Lower leg skin (tissue), 4 donors: ENCODE data around the gene TLL1. TPM values are rescaled to one million over a fixed set of nuclear protein-coding genes. Genes with fewer than 3 reads are reported as not detected.
A peak's percentile ranks its signal among the peaks of the same experiment; 100 is the strongest.

Experiments
- DNase-seq, 2 donors: peaks; one replicate each; pipeline ENCODE4 v3.0.0-alpha.2; 2019; ENCODE audit warnings: low spot score in 2 of 2
- H3K4me3 ChIP-seq: fragments of 200-600 bp; sonication (generic); 2 replicates; pipeline ENCODE4 v1.5.1; 2017; ENCODE audit warnings: mild to moderate bottlenecking, low read depth; ENCODE audit not compliant: poor library complexity, severe bottlenecking
- POLR2A ChIP-seq, 2 donors: fragments of 450-650 bp; IDR thresholded peaks; one replicate each; pipeline ENCODE4 v1.6.1; 2016 to 2017; ENCODE audit warnings: antibody characterized with exemption in 2 of 2, mild to moderate bottlenecking in 1 of 2, moderate library complexity in 1 of 2
- WGBS, 2 donors: methylation state at CpG; one replicate each; pipeline ENCODE4 v1.1.5; 2018; 5-methylcytosine and 5-hydroxymethylcytosine counted together
- intact Hi-C: fragments of 100-400 bp; cut with DNase I; formaldehyde crosslinking; loops from one replicate; pipeline ENCODE4 v1.15.0; 2023; ENCODE audit warnings: low total_unique reads
- total RNA-seq, 4 donors: library from RNA; depleted of rRNA; stranded (reverse); fragments of >200 nt; gene quantifications; one replicate each; pipeline ENCODE4 v1.1.0, GENCODE V29; 2016
- TF ChIP-seq, protein P1 (sequence below), 3 donors: fragments of 450-650 bp; IDR thresholded peaks; one replicate each; pipeline ENCODE4 v1.5.1; 2016; ENCODE audit warnings: antibody characterized with exemption in 3 of 3, mild to moderate bottlenecking in 3 of 3, moderate library complexity in 2 of 3

Gene TLL1
- total RNA-seq, 4 donors from 2014 or later = 1.8 to 10.5 (median 4.7) TPM

DNA sequence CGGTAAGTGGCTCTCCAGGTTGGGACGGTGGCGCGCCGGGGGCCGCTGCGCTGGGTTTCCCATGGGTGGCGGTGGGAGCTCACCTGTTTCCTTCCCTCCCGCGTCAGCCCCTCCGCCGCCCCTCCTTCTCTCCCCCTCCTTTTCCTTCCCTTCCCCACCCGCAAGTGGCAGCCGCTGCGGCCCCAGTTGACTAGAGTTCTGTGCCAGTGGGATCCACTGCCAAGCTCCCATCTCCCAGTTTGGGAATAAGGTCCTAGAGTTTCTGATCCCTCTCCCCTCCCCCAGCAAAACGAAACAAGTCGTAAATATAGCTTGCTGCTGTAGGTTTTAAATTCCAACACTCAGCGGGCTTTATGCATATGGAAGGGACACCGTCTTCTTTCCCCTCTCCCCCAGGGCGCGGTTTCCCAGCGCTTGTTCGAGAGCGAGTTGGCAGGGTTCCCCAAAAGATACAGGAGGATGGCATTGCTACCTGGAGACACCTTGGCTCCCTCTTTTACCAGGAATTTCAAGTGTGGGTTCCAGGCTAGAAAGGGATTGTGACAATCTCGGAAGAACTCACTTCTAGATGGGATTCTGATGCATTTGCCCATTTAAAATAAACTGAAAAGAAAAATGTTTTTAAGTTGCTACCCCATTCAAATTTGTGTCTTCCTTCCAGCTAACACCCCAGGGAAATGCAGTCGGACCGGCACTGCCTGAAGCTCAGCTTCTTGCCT is 1.2 kb downstream of the TLL1 start:
- peak; percentile 19 to 85 for DNase-seq
- peak overlapping the region; percentile 29 for H3K4me3 ChIP-seq
- WGBS, 2 donors = 1 to 3% methylated on average over 27 of the region's 27 CpGs
- TF ChIP-seq, protein P1, sequence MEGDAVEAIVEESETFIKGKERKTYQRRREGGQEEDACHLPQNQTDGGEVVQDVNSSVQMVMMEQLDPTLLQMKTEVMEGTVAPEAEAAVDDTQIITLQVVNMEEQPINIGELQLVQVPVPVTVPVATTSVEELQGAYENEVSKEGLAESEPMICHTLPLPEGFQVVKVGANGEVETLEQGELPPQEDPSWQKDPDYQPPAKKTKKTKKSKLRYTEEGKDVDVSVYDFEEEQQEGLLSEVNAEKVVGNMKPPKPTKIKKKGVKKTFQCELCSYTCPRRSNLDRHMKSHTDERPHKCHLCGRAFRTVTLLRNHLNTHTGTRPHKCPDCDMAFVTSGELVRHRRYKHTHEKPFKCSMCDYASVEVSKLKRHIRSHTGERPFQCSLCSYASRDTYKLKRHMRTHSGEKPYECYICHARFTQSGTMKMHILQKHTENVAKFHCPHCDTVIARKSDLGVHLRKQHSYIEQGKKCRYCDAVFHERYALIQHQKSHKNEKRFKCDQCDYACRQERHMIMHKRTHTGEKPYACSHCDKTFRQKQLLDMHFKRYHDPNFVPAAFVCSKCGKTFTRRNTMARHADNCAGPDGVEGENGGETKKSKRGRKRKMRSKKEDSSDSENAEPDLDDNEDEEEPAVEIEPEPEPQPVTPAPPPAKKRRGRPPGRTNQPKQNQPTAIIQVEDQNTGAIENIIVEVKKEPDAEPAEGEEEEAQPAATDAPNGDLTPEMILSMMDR (IDR thresholded peaks at IDR 0.05) = no peak
- TF ChIP-seq POLR2A (IDR thresholded peaks at IDR 0.05) = no peak
- intact Hi-C loops = no loop called here

DNA sequence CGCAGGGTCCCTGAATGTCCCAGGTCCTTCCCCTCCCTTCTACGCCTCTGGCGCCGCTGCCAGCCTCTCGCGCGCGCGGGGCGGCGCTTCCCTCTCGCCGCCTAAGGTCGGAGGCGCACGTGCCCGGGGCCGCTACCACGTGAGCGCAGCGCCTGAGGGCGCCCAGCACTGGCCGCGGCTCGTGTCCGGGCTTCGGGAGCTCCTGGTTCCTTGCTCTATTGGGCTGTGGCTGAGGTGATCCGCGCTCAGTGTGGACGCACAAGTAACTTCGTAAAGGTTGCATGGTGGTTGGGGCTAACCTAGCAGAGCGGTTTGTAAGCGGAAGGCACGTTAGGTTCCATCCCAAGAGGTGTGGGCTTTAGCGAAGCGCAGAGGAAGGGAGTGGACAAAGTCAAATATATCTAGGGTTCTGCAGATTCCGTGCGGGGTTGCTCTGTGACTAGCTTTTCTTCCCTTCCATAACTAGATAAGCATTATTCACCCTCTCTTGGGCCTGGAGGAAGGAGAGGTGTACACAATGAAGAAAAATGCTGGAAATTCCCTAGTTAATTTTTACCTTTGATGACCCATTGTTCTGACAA is 1.8 kb downstream of the TLL1 start:
- TF ChIP-seq POLR2A (IDR thresholded peaks at IDR 0.05) = no peak
- TF ChIP-seq, protein P1 (IDR thresholded peaks at IDR 0.05) = no peak
- intact Hi-C loops = no loop called here
- peak overlapping the region; percentile 29 for H3K4me3 ChIP-seq
- WGBS, 2 donors = 11 to 14% methylated on average over 29 to 38 of the region's 38 CpGs
- peak; percentile 22 to 85 for DNase-seq

DNA sequence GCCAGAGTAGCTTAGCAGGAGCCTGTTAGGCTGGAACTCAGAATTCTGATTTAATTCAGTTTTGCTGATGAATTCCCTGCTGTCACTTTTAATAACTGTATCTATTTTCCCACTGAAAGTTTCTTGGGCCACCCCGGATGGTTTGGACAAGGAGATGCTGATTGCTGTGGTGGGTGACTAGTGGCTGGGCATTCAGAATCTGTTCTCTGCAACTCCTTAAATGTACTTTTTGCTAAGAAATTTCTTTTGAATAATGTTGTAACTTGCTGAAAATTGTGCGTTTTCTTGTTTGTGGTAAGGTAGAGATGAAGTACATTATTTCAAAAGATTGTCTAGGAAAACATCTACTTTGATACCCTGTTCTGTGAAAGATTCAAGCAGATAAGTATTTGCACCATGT is 2.4 kb downstream of the TLL1 start:
- TF ChIP-seq POLR2A (IDR thresholded peaks at IDR 0.05) = no peak
- TF ChIP-seq, protein P1 (IDR thresholded peaks at IDR 0.05) = no peak
- intact Hi-C loops = no loop called here
- 84 to 85% methylated on average over 2 of the region's 2 CpGs for WGBS, 2 donors
- DNase-seq = no peak
- H3K4me3 ChIP-seq = no peak overlapping the region

DNA sequence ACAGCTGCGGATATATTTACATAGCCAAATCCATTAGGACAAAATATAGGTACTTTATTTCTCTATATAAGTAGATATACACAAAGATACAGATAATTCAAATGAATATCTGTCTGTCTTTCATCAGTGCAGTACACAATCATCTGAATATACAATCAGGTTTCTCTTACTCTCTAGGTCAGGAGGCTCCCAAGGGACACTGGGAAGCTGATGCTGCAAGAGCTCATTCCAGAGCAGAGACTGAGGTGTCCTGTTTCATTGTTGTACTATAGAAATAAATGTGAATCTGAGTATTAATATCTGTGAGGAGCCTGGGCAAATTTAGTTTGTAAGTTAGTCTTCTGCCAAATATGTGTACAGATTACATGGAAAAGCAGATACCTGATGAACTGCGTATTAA is 4.2 kb downstream of the TLL1 start:
- intact Hi-C loops = no loop called here
- TF ChIP-seq, protein P1 (IDR thresholded peaks at IDR 0.05) = no peak
- no peak for TF ChIP-seq POLR2A (IDR thresholded peaks at IDR 0.05)
- no peak overlapping the region for H3K4me3 ChIP-seq
- 92 to 93% methylated on average over 2 of the region's 2 CpGs for WGBS, 2 donors
- DNase-seq = no peak

DNA sequence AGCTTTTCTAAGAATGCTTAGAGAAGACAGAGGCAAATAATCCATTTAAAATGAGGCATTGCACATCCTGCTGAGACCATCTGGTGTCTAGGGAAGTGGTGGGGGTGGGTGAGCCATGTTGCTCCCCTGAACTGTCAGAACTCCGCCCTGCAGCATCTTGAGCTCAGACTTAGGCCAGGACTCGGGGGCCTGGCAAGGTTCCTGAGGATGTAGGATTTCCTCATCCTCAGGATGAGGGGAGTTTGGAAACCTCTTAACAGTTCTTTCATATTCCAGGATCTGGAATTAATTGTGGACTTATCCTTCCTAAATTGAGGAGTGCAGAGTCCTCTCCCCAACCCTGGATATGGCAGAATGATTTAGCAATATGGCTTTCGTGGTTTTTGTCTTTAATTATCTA is 6.6 kb downstream of the TLL1 start:
- WGBS, 2 donors = 50 to 69% methylated on average over 3 of the region's 3 CpGs
- no peak for DNase-seq
- H3K4me3 ChIP-seq = no peak overlapping the region
- intact Hi-C loops = no loop called here
- no peak for TF ChIP-seq POLR2A (IDR thresholded peaks at IDR 0.05)
- TF ChIP-seq, protein P1 (IDR thresholded peaks at IDR 0.05) = no peak
